ENCODE results near the gene RGS7. TPM values are rescaled to one million over a fixed set of nuclear protein-coding genes. Genes with fewer than 3 reads are reported as not detected.

The RGS7 gene
- total RNA-seq, 4 donors from 2014 or later, result 0.27 TPM; not detected in 3

GRCh38 chr1:240998441-240999015 lies 358.5 kb downstream of the RGS7 start:
- 90 to 98% methylated on average over 6 to 12 of the region's 18 CpGs for WGBS, 2 donors (ENCODE audit: low coverage in 1 of 2)

GRCh38 chr1:240998024-240998423 lies 359.0 kb downstream of the RGS7 start:
- WGBS, 2 donors (ENCODE audit: low coverage in 1 of 2), result 43 to 54% methylated on average over 4 to 5 of the region's 5 CpGs

More at GRCh38 chr1:240998441-240999015, 358.5 kb downstream of the RGS7 start:
- peaks cover 4% of the 10 kb centered on the region for H3K27me3 ChIP-seq
- no peak for TF ChIP-seq EP300 (IDR thresholded peaks at IDR 0.05)
- TF ChIP-seq POLR2AphosphoS5 (IDR thresholded peaks at IDR 0.05), result no peak
- TF ChIP-seq, protein P1, sequence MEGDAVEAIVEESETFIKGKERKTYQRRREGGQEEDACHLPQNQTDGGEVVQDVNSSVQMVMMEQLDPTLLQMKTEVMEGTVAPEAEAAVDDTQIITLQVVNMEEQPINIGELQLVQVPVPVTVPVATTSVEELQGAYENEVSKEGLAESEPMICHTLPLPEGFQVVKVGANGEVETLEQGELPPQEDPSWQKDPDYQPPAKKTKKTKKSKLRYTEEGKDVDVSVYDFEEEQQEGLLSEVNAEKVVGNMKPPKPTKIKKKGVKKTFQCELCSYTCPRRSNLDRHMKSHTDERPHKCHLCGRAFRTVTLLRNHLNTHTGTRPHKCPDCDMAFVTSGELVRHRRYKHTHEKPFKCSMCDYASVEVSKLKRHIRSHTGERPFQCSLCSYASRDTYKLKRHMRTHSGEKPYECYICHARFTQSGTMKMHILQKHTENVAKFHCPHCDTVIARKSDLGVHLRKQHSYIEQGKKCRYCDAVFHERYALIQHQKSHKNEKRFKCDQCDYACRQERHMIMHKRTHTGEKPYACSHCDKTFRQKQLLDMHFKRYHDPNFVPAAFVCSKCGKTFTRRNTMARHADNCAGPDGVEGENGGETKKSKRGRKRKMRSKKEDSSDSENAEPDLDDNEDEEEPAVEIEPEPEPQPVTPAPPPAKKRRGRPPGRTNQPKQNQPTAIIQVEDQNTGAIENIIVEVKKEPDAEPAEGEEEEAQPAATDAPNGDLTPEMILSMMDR (IDR thresholded peaks at IDR 0.05), result no peak
- TF ChIP-seq POLR2A (IDR thresholded peaks at IDR 0.05), result no peak
- no peak overlapping the region for H3K4me3 ChIP-seq
- H3K9me3 ChIP-seq, result no peaks in the 10 kb centered on the region
- H3K27ac ChIP-seq, result no peak overlapping the region
- no peaks in the 10 kb centered on the region for H3K4me1 ChIP-seq
- H3K36me3 ChIP-seq, result no peaks in the 10 kb centered on the region
- ATAC-seq, result no peak

DNA sequence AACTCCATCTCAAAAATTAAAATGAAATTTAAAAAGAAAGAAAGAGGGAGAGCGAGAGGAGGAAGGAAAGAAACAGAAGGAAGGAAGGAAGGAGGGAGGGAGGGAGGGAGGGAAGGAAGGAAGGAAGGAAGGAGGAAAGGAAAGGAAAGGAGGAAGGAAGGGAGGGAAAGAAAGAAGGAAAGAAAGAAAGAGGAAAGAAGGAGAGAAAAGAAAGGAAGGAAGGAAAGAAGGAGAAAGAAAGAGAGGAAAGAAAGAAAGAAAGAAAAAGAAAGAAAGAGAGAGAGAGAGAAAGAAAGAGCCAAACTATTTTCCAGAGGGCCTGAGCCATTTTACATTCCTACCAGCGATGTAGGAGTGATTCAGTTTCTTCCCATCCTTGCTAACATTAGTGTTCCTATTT lies 364.0 kb downstream of the RGS7 start:
- WGBS, 2 donors (ENCODE audit: low coverage in 1 of 2), result 54 to 90% methylated on average over 2 of the region's 2 CpGs
- no peak for ATAC-seq
- H3K4me3 ChIP-seq, result no peak overlapping the region

More at GRCh38 chr1:240998024-240998423, 359.0 kb downstream of the RGS7 start:
- Histone ChIP-seq H3K9me3 (no peaks in the 10 kb centered on the region), H3K36me3 (no peaks in the 10 kb centered on the region), H3K4me3 (no peak overlapping the region), H3K4me1 (no peaks in the 10 kb centered on the region), H3K27me3 (peaks cover 4% of the 10 kb centered on the region), H3K27ac (no peak overlapping the region)
- ATAC-seq, result no peak
- TF ChIP-seq EP300 (IDR thresholded peaks at IDR 0.05) (no peak), POLR2A (IDR thresholded peaks at IDR 0.05) (no peak), POLR2AphosphoS5 (IDR thresholded peaks at IDR 0.05) (no peak)
- TF ChIP-seq, protein P1 (IDR thresholded peaks at IDR 0.05), result no peak

DNA sequence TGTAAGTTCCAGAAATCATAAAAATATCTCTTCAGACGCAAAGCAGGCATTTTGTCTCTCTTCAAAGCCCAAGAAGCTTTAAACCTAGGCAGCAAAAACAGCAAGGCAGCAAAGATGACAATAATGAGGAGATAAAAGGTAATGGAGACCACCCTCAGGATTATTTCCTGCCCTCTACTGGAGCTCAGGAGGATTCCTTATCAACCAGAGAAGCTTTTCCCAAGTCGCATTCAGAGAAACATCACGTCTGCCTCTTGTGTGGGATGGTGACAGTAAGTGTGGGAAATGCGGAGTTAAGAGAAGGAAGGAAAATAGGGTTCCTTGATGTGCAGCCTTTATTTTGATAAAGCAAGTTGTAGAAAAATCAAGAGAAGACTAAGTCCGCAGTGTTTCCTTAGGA lies 365.8 kb downstream of the RGS7 start:
- no peaks in the 10 kb centered on the region for H3K27me3 ChIP-seq
- no peak overlapping the region for H3K4me3 ChIP-seq
- 61 to 71% methylated on average over 4 to 5 of the region's 5 CpGs for WGBS, 2 donors (ENCODE audit: low coverage in 1 of 2)
- H3K9me3 ChIP-seq, result no peaks in the 10 kb centered on the region
- no peak for ATAC-seq
- TF ChIP-seq POLR2A (IDR thresholded peaks at IDR 0.05), result no peak
- TF ChIP-seq EP300 (IDR thresholded peaks at IDR 0.05), result no peak
- H3K27ac ChIP-seq, result no peak overlapping the region
- H3K36me3 ChIP-seq, result no peaks in the 10 kb centered on the region
- H3K4me1 ChIP-seq, result no peaks in the 10 kb centered on the region

More for the DNA sequence above, 364.0 kb downstream of the RGS7 start:
- H3K9me3 ChIP-seq, result no peaks in the 10 kb centered on the region
- no peak overlapping the region for H3K27ac ChIP-seq
- H3K27me3 ChIP-seq, result no peaks in the 10 kb centered on the region
- TF ChIP-seq POLR2AphosphoS5 (IDR thresholded peaks at IDR 0.05) (no peak), EP300 (IDR thresholded peaks at IDR 0.05) (no peak), POLR2A (IDR thresholded peaks at IDR 0.05) (no peak)
- TF ChIP-seq, protein P1 (IDR thresholded peaks at IDR 0.05), result no peak
- H3K4me1 ChIP-seq, result no peaks in the 10 kb centered on the region
- H3K36me3 ChIP-seq, result no peaks in the 10 kb centered on the region

DNA sequence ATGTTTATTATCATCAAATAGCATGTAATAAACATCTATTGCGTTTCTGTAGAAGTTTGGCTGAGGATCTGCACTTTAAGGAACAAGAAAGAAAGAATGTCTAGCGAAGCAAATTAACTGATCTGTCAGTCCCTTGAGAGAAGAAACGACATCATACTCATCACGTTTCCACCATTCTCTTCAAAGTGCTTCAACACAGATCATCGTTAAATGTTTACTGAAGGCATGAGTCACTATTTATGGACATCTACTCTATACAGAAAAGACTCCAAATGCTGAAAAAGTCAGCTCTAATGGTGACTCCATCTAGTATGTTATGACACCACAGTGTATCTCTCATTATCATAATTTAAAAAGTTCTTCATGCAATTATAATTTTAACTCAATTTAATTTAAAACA lies 369.1 kb downstream of the RGS7 start:
- H3K36me3 ChIP-seq, result no peaks in the 10 kb centered on the region
- no peak for ATAC-seq
- H3K4me3 ChIP-seq, result no peak overlapping the region
- H3K4me1 ChIP-seq, result no peaks in the 10 kb centered on the region
- no peaks in the 10 kb centered on the region for H3K9me3 ChIP-seq
- H3K27ac ChIP-seq, result no peak overlapping the region
- TF ChIP-seq POLR2A (IDR thresholded peaks at IDR 0.05) (no peak), EP300 (IDR thresholded peaks at IDR 0.05) (no peak), POLR2AphosphoS5 (IDR thresholded peaks at IDR 0.05) (no peak)
- TF ChIP-seq, protein P1 (IDR thresholded peaks at IDR 0.05), result no peak
- 62 to 67% methylated on average over 5 of the region's 5 CpGs for WGBS, 2 donors (ENCODE audit: low coverage in 1 of 2)
- no peaks in the 10 kb centered on the region for H3K27me3 ChIP-seq

Measured in gastroesophageal sphincter (tissue), 4 donors.